Chondrocyte (in vitro differentiated cells): Measurements from ENCODE around the gene CEBPG. TPM values are rescaled to one million over a fixed set of nuclear protein-coding genes. Genes with fewer than 3 reads are reported as not detected.

Experiments used
- DNase-seq: peaks from one replicate; pipeline ENCODE4 v3.0.0; 2021; ENCODE audit warnings: mixed read lengths, low spot score
- H3K27ac Mint-ChIP-seq: one replicate; pipeline ENCODE4 v1.8.0; 2021; ENCODE audit warnings: mild to moderate bottlenecking, moderate library complexity, mixed read lengths; ENCODE audit not compliant: unreplicated experiment
- H3K27me3 Mint-ChIP-seq: 2 replicates; pipeline ENCODE4 v1.8.0; 2021; ENCODE audit warnings: low read depth, mixed read lengths
- H3K36me3 Mint-ChIP-seq: 2 replicates; pipeline ENCODE4 v1.8.0; 2021; ENCODE audit warnings: low read depth, mixed read lengths
- H3K4me1 Mint-ChIP-seq: 2 replicates; pipeline ENCODE4 v1.8.0; 2021; ENCODE audit warnings: low read depth, mild to moderate bottlenecking, mixed read lengths
- H3K4me3 Mint-ChIP-seq: one replicate; pipeline ENCODE4 v1.8.0; 2021; ENCODE audit warnings: mild to moderate bottlenecking, moderate library complexity, mixed read lengths; ENCODE audit not compliant: unreplicated experiment
- H3K9me3 Mint-ChIP-seq: 2 replicates; pipeline ENCODE4 v1.8.0; 2021; ENCODE audit warnings: low read depth, mixed read lengths
- CTCF ChIP-seq: fragments of 200-600 bp; sonication (generic); IDR thresholded peaks from 2 replicates; pipeline ENCODE4 v1.5.0; 2021; ENCODE audit warnings: antibody characterized with exemption, mild to moderate bottlenecking, moderate library complexity
- total RNA-seq: library from RNA; stranded (reverse); gene quantifications from 3 replicates; pipeline ENCODE4 v1.2.1, GENCODE V29; 2021

The CEBPG gene
- total RNA-seq, 1 donor from 2014 or later = 54.4 TPM

- no peak for TF ChIP-seq CTCF
- H3K4me1 Mint-ChIP-seq = no peaks in the 10 kb centered on the region
- no peak for DNase-seq
- H3K9me3 Mint-ChIP-seq = no peaks in the 10 kb centered on the region
- H3K36me3 Mint-ChIP-seq = no peaks in the 10 kb centered on the region
- no peak overlapping the region for H3K27ac Mint-ChIP-seq
- H3K4me3 Mint-ChIP-seq = no peak overlapping the region
- peaks cover 33% of the 10 kb centered on the region for H3K27me3 Mint-ChIP-seq
Measured at GRCh38 chr19:33362508-33363228, 10.8 kb upstream of the CEBPG start.

GRCh38 chr19:33363476-33363875, 10.0 kb upstream of the CEBPG start:
- H3K27me3 Mint-ChIP-seq = peaks cover 34% of the 10 kb centered on the region
- H3K36me3 Mint-ChIP-seq = no peaks in the 10 kb centered on the region
- H3K4me1 Mint-ChIP-seq = no peaks in the 10 kb centered on the region
- no peak for DNase-seq
- TF ChIP-seq CTCF = no peak
- H3K4me3 Mint-ChIP-seq = no peak overlapping the region
- H3K9me3 Mint-ChIP-seq = no peaks in the 10 kb centered on the region
- H3K27ac Mint-ChIP-seq = no peak overlapping the region

GRCh38 chr19:33365691-33366090, 7.8 kb upstream of the CEBPG start:
- H3K9me3 Mint-ChIP-seq = no peaks in the 10 kb centered on the region
- H3K4me3 Mint-ChIP-seq = no peak overlapping the region
- no peak for TF ChIP-seq CTCF
- H3K4me1 Mint-ChIP-seq = no peaks in the 10 kb centered on the region
- no peak for DNase-seq
- no peaks in the 10 kb centered on the region for H3K36me3 Mint-ChIP-seq
- peaks cover 34% of the 10 kb centered on the region for H3K27me3 Mint-ChIP-seq
- no peak overlapping the region for H3K27ac Mint-ChIP-seq

- peaks cover 34% of the 10 kb centered on the region for H3K27me3 Mint-ChIP-seq
- no peak for TF ChIP-seq CTCF
- H3K36me3 Mint-ChIP-seq = no peaks in the 10 kb centered on the region
- H3K4me1 Mint-ChIP-seq = no peaks in the 10 kb centered on the region
- H3K9me3 Mint-ChIP-seq = no peaks in the 10 kb centered on the region
- H3K4me3 Mint-ChIP-seq = no peak overlapping the region
- H3K27ac Mint-ChIP-seq = no peak overlapping the region
- DNase-seq = no peak
Measured at GRCh38 chr19:33366127-33366526, 7.4 kb upstream of the CEBPG start.

GRCh38 chr19:33366897-33367296, 6.6 kb upstream of the CEBPG start:
- no peaks in the 10 kb centered on the region for H3K4me1 Mint-ChIP-seq
- H3K9me3 Mint-ChIP-seq = no peaks in the 10 kb centered on the region
- H3K4me3 Mint-ChIP-seq = no peak overlapping the region
- no peak for DNase-seq
- no peaks in the 10 kb centered on the region for H3K36me3 Mint-ChIP-seq
- H3K27ac Mint-ChIP-seq = no peak overlapping the region
- TF ChIP-seq CTCF = no peak
- H3K27me3 Mint-ChIP-seq = peaks cover 31% of the 10 kb centered on the region
